ENCODE data around the gene FRRS1L. TPM values are rescaled to one million over a fixed set of nuclear protein-coding genes. Genes with fewer than 3 reads are reported as not detected.

The FRRS1L gene
- total and polyA plus RNA-seq, 2 of the 4 experiments (the other 2 are of a cell fraction) = under 0.01 to 0.05 TPM

- in situ Hi-C loops (cut with MboI; ENCODE audit: low sequenced_read_pairs) = no loop called here
- Histone ChIP-seq H3K9me1 (ENCODE audit: insufficient read depth, low read length) (no peaks in the 10 kb centered on the region), H3K23ac (ENCODE audit: low read depth, low read length) (no peak overlapping the region), H4K8ac (ENCODE audit: low read depth in 2 of 2, low read length in 2 of 2) (no peak overlapping the region), H2BK20ac (ENCODE audit: low read depth, low read length) (no peak overlapping the region), H4K91ac (ENCODE audit: insufficient read depth, low read depth, low read length) (no peak overlapping the region), H2AK9ac (replicated peaks; ENCODE audit: low read depth, low read length, poor library complexity) (no peak overlapping the region), H2BK15ac (ENCODE audit: low read depth, low read length) (no peak overlapping the region), H2BK5ac (ENCODE audit: low read depth, low read length, poor library complexity, severe bottlenecking) (no peak overlapping the region), H3K27me3 (ENCODE audit: control insufficient read depth, insufficient read depth, low read length) (no peaks in the 10 kb centered on the region), H2AK5ac (ENCODE audit: low read depth, low read length) (no peak overlapping the region), H3K14ac (replicated peaks; ENCODE audit: low read depth, low read length) (no peak overlapping the region), H3K79me1 (ENCODE audit: low read depth in 1 of 2, low read length in 2 of 2) (peaks cover 7 to 36% of the 10 kb centered on the region in 2 experiments), H3K4me2 (ENCODE audit: low read depth, low read length) (no peak overlapping the region), H3K9me3 (ENCODE audit: control insufficient read depth, insufficient read depth, low read length) (no peaks in the 10 kb centered on the region), H3K4me1 (ENCODE audit: control insufficient read depth, insufficient read depth, low read length) (no peaks in the 10 kb centered on the region), H3K4ac (ENCODE audit: low read depth, low read length) (no peak overlapping the region), H3K27ac (ENCODE audit: insufficient read depth, low read length) (no peak overlapping the region), H4K5ac (ENCODE audit: low read depth, low read length) (no peak overlapping the region), H2AFZ (replicated peaks; ENCODE audit: low read length, poor library complexity) (no peak overlapping the region), H2BK120ac (ENCODE audit: low read depth, low read length) (no peak overlapping the region), H3K9ac (ENCODE audit: low read depth, low read length) (no peak overlapping the region), H3K4me3 (ENCODE audit: insufficient read depth, low read depth, low read length) (no peak overlapping the region), H4K20me1 (ENCODE audit: insufficient read depth, low read length) (no peaks in the 10 kb centered on the region), H3K56ac (ENCODE audit: extremely low read depth, insufficient read depth, low read length) (no peak overlapping the region), H3K36me3 (ENCODE audit: control insufficient read depth, insufficient read depth, low read length) (peaks cover 13% of the 10 kb centered on the region), H3K18ac (ENCODE audit: low read depth, low read length) (no peak overlapping the region)
- no TSS peak for BruUV-seq (replicated peaks)
- no CpG with 5 or more reads among the region's 2 CpGs for WGBS, 2 experiments (ENCODE audit: extremely low coverage in 2 of 2, insufficient read length in 1 of 2)
- intact Hi-C loops (cut with micrococcal nuclease) = no loop called here
- no peak for TF ChIP-seq BHLHE40 (IDR thresholded peaks at IDR 0.05; ENCODE audit: low read depth, low read length)
- TF ChIP-seq FOS (IDR thresholded peaks at IDR 0.05; ENCODE audit: low read depth, low read length) = no peak
- no peak for TF ChIP-seq RCOR1 (IDR thresholded peaks at IDR 0.05; ENCODE audit: insufficient replicate concordance, low read length)
- no peak for TF ChIP-seq POLR2A (IDR thresholded peaks at IDR 0.05; ENCODE audit: low read depth, low read length)
- no peak for TF ChIP-seq MAFK (IDR thresholded peaks at IDR 0.05; ENCODE audit: low read depth, low read length)
- no peak for TF ChIP-seq USF2 (IDR thresholded peaks at IDR 0.05; ENCODE audit: low read depth, low read length)
- no peak for TF ChIP-seq MXI1 (IDR thresholded peaks at IDR 0.05; ENCODE audit: borderline replicate concordance, low read depth, low read length)
- TF ChIP-seq RAD21 (IDR thresholded peaks at IDR 0.05; ENCODE audit: low read length) = no peak
- TF ChIP-seq CEBPB (IDR thresholded peaks at IDR 0.05; ENCODE audit: low read depth, low read length) = no peak
- TF ChIP-seq CTCF (conservative IDR thresholded peaks at IDR 0.05; ENCODE audit: low read depth, low read length) = no peak
- TF ChIP-seq RFX5 (IDR thresholded peaks at IDR 0.05; ENCODE audit: low read depth, low read length) = no peak
- TF ChIP-seq MAZ (IDR thresholded peaks at IDR 0.05; ENCODE audit: borderline replicate concordance, low read depth, low read length) = no peak
- TF ChIP-seq ELK1 (IDR thresholded peaks at IDR 0.05; ENCODE audit: borderline replicate concordance, low read depth, low read length) = no peak
- TF ChIP-seq CHD1 (IDR thresholded peaks at IDR 0.05; ENCODE audit: low read depth, low read length) = no peak
- no peak for TF ChIP-seq NFE2L2 (IDR thresholded peaks at IDR 0.05; ENCODE audit: low read depth, low read length)
- TF ChIP-seq SMC3 (IDR thresholded peaks at IDR 0.05; ENCODE audit: low read depth, low read length) = no peak
- CTCF ChIA-PET = interaction anchor here (1.0 kb wide), 1 partner anchor 19 kb away, joined by 3 read pairs; no protein-coding TSS in a partner anchor
- ATAC-seq (ENCODE audit: low read depth) = no peak
- DNase-seq = no peak
- dilution Hi-C loops (cut with HindIII; ENCODE audit: low sequenced_read_pairs, unreplicated experiment) = no loop called here
- POLR2A ChIA-PET (ENCODE audit: unreplicated experiment) = interaction anchor here (0.7 kb wide), 1 partner anchor 104 kb away, joined by 7 read pairs; no protein-coding TSS in a partner anchor
Observed at GRCh38 chr9:109082091-109082620, 84.9 kb downstream of the FRRS1L start.

Measured in IMR-90 (cell line).